OCI-LY3 (cell line): ENCODE data around the gene NCDN.

Source experiments
- EZH2phosphoT487 ChIP-seq: fragments of 200-600 bp; shearing (Covaris generic); IDR thresholded peaks from 2 replicates; pipeline ENCODE4 v1.6.1; 2018; ENCODE audit warnings: antibody characterized with exemption, mixed run types, low read depth
- TF ChIP-seq, protein P1 (sequence below): fragments of 200-600, 300-600 bp; sonication (generic); IDR thresholded peaks from 2 replicates; pipeline ENCODE4 v1.5.1; 2014; ENCODE audit warnings: antibody characterized with exemption, low read length, low read depth

DNA sequence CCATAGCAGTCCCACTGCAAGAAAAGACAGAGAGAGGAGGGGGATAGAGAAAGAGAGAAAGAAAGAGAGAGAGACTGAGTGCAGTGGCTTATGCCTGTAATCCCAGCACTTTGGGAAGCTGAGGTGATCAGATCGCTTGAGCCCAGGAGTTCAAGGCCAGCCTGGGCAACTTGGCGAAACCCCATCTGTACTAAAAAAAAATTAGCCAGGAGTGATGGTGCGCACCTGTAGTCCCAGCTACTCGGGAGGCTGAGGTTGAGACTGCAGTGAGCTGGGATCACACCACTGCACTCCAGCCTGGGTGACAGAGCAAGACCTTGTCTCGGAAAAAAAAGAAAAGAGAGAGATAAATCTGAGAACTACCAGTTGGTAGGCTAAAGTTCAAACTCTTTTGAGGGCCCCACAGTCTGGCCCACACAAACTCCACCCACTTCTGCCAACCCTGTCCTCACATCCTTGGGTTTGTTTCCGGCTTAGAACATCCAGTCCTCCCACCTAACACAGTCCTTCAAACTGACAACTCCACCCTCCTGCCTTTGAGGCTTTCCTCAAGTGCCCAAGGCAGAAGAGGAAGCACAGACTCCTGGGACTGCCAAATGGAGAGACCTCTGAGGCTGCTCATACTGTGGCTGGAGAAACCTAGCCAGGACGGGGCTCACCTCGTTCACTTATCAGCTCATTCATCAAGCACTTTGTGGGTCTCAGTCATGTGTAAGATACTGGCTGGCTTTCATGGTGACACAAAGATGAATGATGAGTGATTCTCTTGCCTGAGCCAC lies 35.6 kb downstream of the NCDN start:
- TF ChIP-seq, protein P1, sequence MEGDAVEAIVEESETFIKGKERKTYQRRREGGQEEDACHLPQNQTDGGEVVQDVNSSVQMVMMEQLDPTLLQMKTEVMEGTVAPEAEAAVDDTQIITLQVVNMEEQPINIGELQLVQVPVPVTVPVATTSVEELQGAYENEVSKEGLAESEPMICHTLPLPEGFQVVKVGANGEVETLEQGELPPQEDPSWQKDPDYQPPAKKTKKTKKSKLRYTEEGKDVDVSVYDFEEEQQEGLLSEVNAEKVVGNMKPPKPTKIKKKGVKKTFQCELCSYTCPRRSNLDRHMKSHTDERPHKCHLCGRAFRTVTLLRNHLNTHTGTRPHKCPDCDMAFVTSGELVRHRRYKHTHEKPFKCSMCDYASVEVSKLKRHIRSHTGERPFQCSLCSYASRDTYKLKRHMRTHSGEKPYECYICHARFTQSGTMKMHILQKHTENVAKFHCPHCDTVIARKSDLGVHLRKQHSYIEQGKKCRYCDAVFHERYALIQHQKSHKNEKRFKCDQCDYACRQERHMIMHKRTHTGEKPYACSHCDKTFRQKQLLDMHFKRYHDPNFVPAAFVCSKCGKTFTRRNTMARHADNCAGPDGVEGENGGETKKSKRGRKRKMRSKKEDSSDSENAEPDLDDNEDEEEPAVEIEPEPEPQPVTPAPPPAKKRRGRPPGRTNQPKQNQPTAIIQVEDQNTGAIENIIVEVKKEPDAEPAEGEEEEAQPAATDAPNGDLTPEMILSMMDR: no peak
- TF ChIP-seq EZH2phosphoT487: no peak
